ENCODE data around the gene SMPDL3A.

Gene SMPDL3A

DNA sequence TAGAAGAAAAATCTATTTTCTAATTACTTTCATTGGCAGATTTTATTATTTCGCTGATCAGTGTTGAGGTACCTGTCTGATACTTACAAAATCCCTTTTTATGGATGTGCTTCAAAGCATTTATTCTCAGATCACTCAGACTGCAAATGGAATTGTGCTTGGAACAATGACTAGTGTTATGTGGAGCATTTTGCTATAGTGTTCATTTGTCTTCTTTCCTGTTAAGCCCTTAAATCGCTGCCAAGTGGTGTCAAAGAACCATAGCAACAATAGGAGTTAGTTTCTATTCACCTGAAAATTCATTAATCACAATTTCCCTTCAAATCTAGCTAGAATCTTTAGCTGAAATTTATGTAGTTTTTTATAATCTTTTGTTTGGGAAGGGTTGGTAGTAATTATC lies 29.8 kb downstream of the SMPDL3A start:
- no peak overlapping the region for H3K4me3 ChIP-seq (ENCODE audit: low read depth, low read length)
- no peak for DNase-seq (ENCODE audit: low read depth, low spot score)
- in situ Hi-C loops (cut with HindIII; ENCODE audit: low sequenced_read_pairs): no loop called here
- TF ChIP-seq CTCF (IDR thresholded peaks at IDR 0.05; ENCODE audit: low read depth, low read length): no peak

DNA sequence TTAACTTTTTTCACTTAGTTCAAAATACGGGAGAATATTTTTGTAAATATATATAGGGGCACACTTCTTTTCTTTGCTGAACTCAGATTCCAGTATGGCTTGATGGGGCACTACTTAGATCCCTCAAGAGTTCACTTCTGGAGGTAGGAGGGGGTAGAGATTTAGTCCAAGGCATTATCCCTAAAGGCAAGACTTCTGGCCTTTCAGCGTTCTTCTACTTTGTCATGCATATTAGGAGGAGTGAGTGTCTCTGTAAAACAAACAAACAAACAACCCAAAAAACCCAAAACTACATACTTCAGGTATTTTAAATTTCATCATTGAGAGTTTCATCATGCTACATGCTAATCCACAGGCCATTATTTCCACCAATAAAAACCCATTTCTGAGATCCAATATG lies 32.0 kb downstream of the SMPDL3A start:
- no peak overlapping the region for H3K4me3 ChIP-seq (ENCODE audit: low read depth, low read length)
- in situ Hi-C loops (cut with HindIII; ENCODE audit: low sequenced_read_pairs): no loop called here
- TF ChIP-seq CTCF (IDR thresholded peaks at IDR 0.05; ENCODE audit: low read depth, low read length): no peak
- no peak for DNase-seq (ENCODE audit: low read depth, low spot score)

- in situ Hi-C loops (cut with HindIII; ENCODE audit: low sequenced_read_pairs): no loop called here
- TF ChIP-seq CTCF (IDR thresholded peaks at IDR 0.05; ENCODE audit: low read depth, low read length): no peak
- no peak for DNase-seq (ENCODE audit: low read depth, low spot score)
- no peak overlapping the region for H3K4me3 ChIP-seq (ENCODE audit: low read depth, low read length)
Measured at GRCh38 chr6:122825163-122825562, 36.1 kb downstream of the SMPDL3A start.

DNA sequence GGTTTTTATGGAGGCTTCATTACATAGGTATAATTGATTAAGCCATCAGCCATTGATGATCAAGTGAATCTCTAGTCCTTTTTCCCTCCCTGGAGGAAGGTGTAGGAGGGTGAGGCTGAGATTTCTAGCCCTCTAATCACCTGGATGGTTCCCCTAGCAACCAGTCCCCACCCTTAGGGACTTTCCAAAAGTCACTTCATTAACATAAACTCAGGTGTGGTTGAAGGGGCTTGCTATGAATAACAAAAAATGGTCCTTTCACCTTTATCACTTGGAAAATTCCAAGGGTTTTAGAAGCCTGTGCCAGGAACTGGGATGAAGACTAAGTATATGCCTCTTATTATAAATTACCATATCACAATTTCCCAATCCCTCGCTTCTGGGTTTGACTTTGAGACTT lies 40.4 kb downstream of the SMPDL3A start:
- no peak overlapping the region for H3K4me3 ChIP-seq (ENCODE audit: low read depth, low read length)
- TF ChIP-seq CTCF (IDR thresholded peaks at IDR 0.05; ENCODE audit: low read depth, low read length): no peak
- in situ Hi-C loops (cut with HindIII; ENCODE audit: low sequenced_read_pairs): no loop called here
- no peak for DNase-seq (ENCODE audit: low read depth, low spot score)

GRCh38 chr6:122831511-122831910 lies 42.5 kb downstream of the SMPDL3A start:
- DNase-seq (ENCODE audit: low read depth, low spot score): no peak
- H3K4me3 ChIP-seq (ENCODE audit: low read depth, low read length): no peak overlapping the region
- in situ Hi-C loops (cut with HindIII; ENCODE audit: low sequenced_read_pairs): no loop called here
- no peak for TF ChIP-seq CTCF (IDR thresholded peaks at IDR 0.05; ENCODE audit: low read depth, low read length)

GRCh38 chr6:122832459-122832858 lies 43.4 kb downstream of the SMPDL3A start:
- DNase-seq (ENCODE audit: low read depth, low spot score): no peak
- no peak overlapping the region for H3K4me3 ChIP-seq (ENCODE audit: low read depth, low read length)
- no peak for TF ChIP-seq CTCF (IDR thresholded peaks at IDR 0.05; ENCODE audit: low read depth, low read length)
- in situ Hi-C loops (cut with HindIII; ENCODE audit: low sequenced_read_pairs): no loop called here

GRCh38 chr6:122833021-122833491 lies 44.0 kb downstream of the SMPDL3A start:
- in situ Hi-C loops (cut with HindIII; ENCODE audit: low sequenced_read_pairs): no loop called here
- H3K4me3 ChIP-seq (ENCODE audit: low read depth, low read length): no peak overlapping the region
- TF ChIP-seq CTCF (IDR thresholded peaks at IDR 0.05; ENCODE audit: low read depth, low read length): no peak
- peak; percentile 34 for DNase-seq (ENCODE audit: low read depth, low spot score)

Data from astrocyte of the spinal cord (primary cell).